Left lobe of liver (tissue), 2 donors: ENCODE results near the gene TYW1B. TPM values are rescaled to one million over a fixed set of nuclear protein-coding genes. Genes with fewer than 3 reads are reported as not detected.
"Not testable (repeated sequence)": the region's sequence is repeated elsewhere in the genome, so short reads cannot be mapped to it uniquely, and the experiment has no call there.

Source experiments
- ATAC-seq: fragments of 200-7000 bp; cut with Tn5 transposase; one replicate; pipeline ENCODE4 v1.9.1; 2020; ENCODE audit warnings: mild to moderate bottlenecking, moderate library complexity
- DNase-seq: peaks from one replicate; pipeline ENCODE4 v3.0.0-alpha.2; 2020; ENCODE audit warnings: low spot score
- total RNA-seq: library from RNA; stranded (reverse); gene quantifications from one replicate; pipeline ENCODE4 v1.2.1, GENCODE V29; 2021
- donor health status: DM: no; HTN: no; CAD: no; lungs with moderate emphysema.
- donor health status: DM: no; HTN: yes; CAD: no.

TYW1B gene
- total RNA-seq, 1 donor from 2014 or later, result 1.5 TPM

GRCh38 chr7:72583620-72584361 is 244.2 kb downstream of the TYW1B start:
- not testable (repeated sequence) for DNase-seq
- ATAC-seq, result peak; percentile 56

GRCh38 chr7:72580142-72580770 is 247.7 kb downstream of the TYW1B start:
- not testable (repeated sequence) for ATAC-seq, DNase-seq

DNA sequence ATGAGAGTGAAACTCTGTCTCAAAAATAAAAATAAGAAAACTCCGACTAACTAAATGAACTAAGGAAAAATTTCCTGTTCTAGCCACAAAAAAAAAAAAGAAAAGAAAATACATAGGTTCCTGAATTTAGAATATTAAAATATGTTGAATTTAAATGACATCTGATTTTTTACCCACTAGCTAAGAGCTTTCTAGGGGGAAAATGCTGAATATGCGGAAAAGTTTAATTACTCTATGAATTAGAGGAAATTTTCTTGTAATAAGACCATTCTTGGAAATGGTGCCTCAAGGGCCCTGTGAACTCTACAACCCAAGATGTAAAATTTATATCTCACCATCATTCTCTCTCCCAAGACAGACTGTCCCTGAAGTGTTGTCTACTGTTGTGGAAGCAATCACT is 250.9 kb downstream of the TYW1B start:
- ATAC-seq (no peak), DNase-seq (no peak)

- DNase-seq, ATAC-seq: not testable (repeated sequence)
Measured at GRCh38 chr7:72561988-72562387, 266.0 kb downstream of the TYW1B start.

DNA sequence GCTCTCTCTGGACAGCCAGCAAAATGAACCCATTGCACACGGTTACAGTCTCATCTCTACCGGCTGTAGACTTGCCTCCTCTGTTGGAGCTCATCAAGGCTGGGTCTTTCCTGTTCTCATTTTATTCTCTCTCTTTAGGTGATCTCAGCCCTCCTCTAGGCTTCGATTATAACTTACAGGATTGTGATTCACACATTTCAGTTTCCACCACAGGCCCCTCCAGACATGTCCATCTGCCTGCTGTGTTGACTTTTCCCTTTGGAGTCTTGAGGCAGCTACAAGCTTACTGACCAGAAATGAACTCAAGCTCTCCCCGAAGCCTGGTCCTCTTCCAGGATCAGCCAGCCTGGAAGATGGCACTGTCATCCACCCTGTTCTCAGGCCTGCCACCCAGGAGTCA is 268.5 kb downstream of the TYW1B start:
- not testable (repeated sequence) for ATAC-seq, DNase-seq

GRCh38 chr7:72556733-72557132 is 271.3 kb downstream of the TYW1B start:
- DNase-seq, ATAC-seq: not testable (repeated sequence)

- DNase-seq, ATAC-seq: not testable (repeated sequence)
Measured at GRCh38 chr7:72555238-72555637, 272.8 kb downstream of the TYW1B start.

DNA sequence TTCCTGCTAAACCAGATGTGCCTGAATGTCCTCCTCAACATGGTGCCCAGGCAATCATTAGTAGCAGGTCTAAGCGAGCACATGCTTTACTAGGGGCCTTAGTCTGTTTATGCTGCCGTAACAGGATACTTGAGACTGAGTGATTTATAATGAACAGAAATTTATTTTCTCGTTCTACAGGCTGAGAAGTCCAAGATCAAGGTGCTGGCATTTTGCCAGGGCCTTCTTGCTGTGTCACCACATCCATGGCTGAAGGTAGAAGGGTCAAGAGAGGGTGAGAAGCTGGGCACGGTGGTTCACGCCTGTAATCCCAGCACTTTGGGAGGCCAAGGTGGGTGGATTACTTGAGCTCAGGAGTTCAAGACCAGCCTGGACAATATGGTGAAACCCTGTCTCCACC is 273.6 kb downstream of the TYW1B start:
- DNase-seq, ATAC-seq: not testable (repeated sequence)

- DNase-seq, result not testable (repeated sequence)
Measured at GRCh38 chr7:72550454-72550853, 277.5 kb downstream of the TYW1B start.

GRCh38 chr7:72546586-72547237 is 281.3 kb downstream of the TYW1B start:
- not testable (repeated sequence) for DNase-seq, ATAC-seq

More at GRCh38 chr7:72550454-72550853, 277.5 kb downstream of the TYW1B start:
- ATAC-seq, result not testable (repeated sequence)

- ATAC-seq, DNase-seq: not testable (repeated sequence)
Measured at GRCh38 chr7:72544531-72544930, 283.5 kb downstream of the TYW1B start.

- no peak for DNase-seq
- no peak for ATAC-seq
Measured at GRCh38 chr7:72540923-72541322, 287.1 kb downstream of the TYW1B start.

GRCh38 chr7:72540106-72540611 is 287.8 kb downstream of the TYW1B start:
- ATAC-seq (no peak), DNase-seq (no peak)

DNA sequence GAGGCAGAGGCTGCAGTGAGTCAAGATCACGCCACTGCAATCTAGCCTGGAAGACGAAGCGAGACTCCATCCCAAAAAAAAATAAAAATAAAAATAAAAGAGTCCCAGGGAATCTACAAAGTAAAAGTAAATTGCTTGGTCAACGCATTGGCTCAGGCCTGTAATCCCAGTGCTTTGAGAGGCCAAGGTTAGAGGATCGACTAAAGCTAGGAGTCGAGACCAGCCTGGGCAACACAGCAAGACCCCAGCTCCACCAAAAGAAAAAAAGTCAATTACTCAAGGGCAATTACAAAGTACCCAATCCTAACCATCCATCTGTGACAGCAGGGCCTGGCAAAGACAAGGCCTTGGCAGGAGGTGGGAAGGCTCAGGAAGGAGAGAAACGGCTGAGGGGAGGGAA is 288.3 kb downstream of the TYW1B start:
- ATAC-seq, result no peak
- no peak for DNase-seq

DNA sequence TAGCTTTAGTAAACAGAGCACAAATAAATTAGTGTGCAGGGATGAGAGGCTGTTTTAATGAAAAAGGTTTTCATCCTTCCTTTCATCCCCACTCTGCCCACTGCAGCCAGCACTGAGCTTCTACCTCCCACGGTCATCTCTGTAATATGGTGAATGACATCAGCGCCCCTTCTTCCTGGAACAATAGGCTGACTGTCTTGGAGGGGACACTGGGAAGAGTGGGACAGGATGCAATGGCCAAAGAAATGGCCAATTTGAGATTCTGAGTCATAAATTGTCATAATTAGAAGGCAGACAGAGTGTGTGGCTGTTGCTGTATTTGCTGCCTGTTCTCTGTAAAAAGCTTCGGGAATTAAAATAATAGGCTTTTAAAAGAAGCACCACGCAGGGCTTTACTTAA is 289.1 kb downstream of the TYW1B start:
- no peak for ATAC-seq
- no peak for DNase-seq

GRCh38 chr7:72538147-72538546 is 289.9 kb downstream of the TYW1B start:
- DNase-seq, result no peak
- no peak for ATAC-seq

GRCh38 chr7:72536038-72536437 is 292.0 kb downstream of the TYW1B start:
- not testable (repeated sequence) for DNase-seq, ATAC-seq

- DNase-seq, ATAC-seq: not testable (repeated sequence)
Measured at GRCh38 chr7:72531048-72531447, 297.0 kb downstream of the TYW1B start.
